NOMO-1 treated with DMSO at 0.1 percent for 48 hours (cell line): Measurements from ENCODE around the gene FARP2.
"Not testable (repeated sequence)": the region's sequence is repeated elsewhere in the genome, so short reads cannot be mapped to it uniquely, and the experiment has no call there.

Source experiments
- DNase-seq: peaks from one replicate; lab custom pipeline; 2025; ENCODE audit not compliant: unreplicated experiment; lab: John Stamatoyannopoulos, UW

FARP2 gene

GRCh38 chr2:241500016-241500415 is 143.9 kb downstream of the FARP2 start:
- DNase-seq = no peak

GRCh38 chr2:241500431-241500975 is 144.4 kb downstream of the FARP2 start:
- DNase-seq = no peak

GRCh38 chr2:241501099-241501541 is 145.0 kb downstream of the FARP2 start:
- DNase-seq = no peak

- no peak for DNase-seq
These were observed 145.5 kb downstream of the FARP2 start for GRCh38 chr2:241501551-241501950.

DNA sequence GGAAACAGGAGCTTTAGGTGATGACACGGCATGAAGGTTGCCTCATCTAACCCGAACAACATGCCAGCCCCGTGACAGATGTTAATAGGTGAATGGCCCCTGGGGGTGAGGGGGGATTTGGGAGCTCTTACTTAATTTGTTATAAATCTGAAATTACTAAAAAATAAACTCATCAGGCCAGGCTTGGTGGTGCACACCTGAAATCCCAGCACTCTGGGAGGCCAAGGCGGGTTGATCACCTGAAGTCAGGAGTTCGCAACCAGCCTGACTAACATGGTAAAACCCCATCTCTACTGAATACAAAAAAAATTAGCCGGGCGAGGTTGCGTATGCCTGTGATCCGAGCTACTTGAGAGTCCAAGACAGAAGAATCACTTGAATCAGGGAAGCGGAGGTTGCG is 146.2 kb downstream of the FARP2 start:
- DNase-seq = no peak

- no peak for DNase-seq
These were observed 147.8 kb downstream of the FARP2 start for GRCh38 chr2:241503776-241504392.

GRCh38 chr2:241505086-241505780 is 149.1 kb downstream of the FARP2 start:
- DNase-seq = no peak

- DNase-seq = no peak
These were observed 149.7 kb downstream of the FARP2 start for GRCh38 chr2:241505781-241506201.

GRCh38 chr2:241506317-241506716 is 150.2 kb downstream of the FARP2 start:
- not testable (repeated sequence) for DNase-seq

DNA sequence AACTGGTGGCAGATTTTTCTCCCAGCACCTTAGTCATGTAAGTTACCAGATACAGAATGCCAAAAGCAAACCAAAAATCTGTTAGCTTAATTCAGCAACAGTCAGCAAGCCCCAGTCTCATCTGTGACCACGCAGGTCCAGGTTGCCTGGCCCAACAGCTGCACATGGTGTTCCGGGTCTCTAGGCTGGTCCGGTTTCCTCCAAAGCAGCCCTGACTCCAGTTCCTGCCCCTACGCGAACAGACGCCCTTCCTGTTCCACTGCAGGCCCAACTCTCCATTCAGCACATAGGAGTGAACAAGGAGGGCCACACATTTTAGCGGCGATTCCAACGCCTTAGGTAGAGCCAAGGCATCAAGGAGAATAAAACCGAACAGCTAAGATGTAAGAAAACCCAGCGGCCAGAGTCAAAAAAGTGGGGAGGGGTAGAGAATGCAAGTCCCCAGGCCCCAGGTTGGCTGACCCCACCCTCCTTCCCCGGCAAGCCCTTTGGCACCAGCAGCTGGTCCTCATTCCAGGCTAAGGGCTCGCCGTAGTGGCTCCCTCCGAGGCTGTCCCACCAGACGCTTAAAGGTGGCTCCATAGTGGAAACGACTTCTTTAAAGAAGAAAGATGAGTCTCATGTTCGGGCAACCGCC is 150.8 kb downstream of the FARP2 start:
- no peak for DNase-seq

DNA sequence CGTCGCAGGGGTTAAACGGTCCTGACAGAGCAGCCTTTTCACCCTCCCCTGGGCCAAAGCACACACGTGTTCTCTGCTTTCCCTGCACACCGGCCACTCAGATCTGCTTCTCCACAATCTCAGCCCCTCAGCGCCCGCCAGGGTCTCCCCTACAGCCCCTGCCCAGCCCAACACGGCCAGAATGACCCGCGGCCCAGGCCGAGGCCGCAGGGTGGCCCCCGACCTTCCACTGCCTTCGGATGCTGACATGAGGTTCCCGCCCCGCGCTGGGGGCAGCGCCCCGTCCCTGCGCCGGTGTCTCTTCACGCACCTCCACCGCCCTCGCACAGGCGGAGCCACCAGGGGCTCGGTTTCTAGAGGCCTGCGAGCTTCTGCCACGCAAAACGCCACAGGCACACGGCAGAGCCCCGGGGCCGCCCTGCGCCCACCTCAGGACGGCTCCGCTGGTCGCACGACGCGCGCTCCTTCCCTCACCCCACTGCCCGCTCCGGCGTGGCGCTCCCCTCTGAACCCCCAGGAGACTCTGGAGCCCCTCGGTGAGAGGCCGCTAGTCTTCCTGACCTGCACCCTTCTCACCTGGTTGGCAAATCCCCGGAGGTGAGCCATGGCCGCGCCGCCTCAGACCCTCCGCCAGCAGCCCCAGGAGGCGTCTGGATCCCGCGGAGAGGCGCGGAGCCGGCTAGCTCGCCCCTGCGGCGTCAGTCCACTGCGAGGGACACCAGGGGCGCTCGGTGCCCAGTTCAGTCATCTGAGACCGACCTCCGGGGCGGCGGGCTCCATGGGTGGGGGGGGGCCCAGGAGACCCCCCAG is 151.6 kb downstream of the FARP2 start:
- no peak for DNase-seq

DNA sequence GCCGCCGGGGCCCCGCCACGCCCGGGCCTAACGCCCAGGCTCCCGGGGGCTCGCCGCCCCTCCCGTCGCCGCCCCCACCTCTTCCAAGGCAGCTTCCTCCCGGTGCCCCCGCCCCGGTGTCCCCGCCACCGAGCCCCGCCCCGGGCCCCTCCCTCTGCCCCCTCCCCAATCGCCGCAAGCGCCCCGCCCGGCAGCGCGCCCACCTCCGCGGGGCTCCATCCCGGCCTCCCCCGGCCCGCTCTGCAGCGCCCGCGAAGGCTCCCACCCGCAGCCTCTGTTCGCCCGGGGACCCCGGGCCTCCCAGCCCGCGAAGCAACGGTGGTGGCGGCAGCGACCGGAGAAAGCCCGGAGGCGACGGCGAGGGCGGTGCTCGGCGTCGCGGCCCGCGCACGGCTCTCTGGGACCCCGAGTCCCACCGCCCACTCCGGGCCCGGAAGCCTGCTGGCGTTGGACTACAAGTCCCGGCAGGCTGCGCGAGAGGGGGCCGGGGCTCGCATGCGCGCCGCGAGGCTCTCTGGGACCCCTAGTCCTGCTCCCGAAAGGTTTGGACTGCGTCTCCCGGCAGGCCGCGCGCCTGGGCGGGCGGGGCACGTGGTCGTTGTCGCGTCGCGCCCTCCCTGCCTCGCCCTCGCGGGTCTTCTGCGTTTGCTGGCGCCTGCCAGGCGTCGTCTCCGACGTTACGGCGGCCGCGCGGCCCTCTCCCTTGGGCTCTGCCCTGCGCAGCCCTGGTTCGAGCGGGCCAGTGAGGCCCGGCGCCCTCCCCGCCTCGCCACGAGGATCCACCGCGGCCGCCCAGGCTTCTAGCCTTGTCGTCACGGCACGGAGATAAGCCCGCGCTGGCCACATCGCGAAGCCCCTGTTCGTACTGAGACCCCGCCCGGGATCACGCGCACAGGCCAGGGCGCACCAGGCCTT is 152.4 kb downstream of the FARP2 start, which contains the start of gene STK25:
TSS of gene STK25 (minus strand) at position 345 of the 915 bp plus-strand sequence. CDS start 549 bp downstream, outside the sequence.
- DNase-seq = peak; percentile 97

DNA sequence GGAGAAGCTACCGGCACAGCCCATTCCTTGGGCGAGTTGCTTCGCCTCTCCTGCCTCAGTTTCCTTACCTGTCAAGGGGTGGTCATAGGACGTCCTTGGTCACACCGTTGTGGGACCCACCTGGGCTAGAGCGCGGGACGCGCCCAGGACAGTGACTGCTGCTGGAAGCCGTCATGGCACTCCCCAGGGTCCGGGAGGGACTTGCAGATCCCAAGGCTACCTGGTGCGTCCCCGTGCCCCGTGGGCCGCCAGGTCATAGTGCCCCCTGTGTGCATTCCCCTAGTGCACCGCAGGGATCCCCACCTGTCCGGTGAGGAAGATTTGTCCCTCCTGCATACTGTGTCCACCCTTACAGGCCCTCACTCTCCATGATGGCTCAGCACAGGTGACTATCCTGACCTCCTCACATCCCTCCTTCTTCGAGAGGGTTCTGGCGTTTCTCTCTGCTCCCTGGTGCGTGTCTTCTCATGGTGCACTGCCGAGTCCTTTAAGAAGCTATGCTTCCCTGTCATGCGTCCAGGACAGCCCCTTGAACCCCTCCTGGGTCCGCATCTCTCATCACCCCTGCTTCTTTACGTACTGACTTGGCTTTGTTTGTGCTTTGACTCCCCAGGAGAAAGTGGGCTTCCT is 153.2 kb downstream of the FARP2 start:
- DNase-seq = no peak

GRCh38 chr2:241511091-241511741 is 155.1 kb downstream of the FARP2 start:
- DNase-seq = no peak

DNA sequence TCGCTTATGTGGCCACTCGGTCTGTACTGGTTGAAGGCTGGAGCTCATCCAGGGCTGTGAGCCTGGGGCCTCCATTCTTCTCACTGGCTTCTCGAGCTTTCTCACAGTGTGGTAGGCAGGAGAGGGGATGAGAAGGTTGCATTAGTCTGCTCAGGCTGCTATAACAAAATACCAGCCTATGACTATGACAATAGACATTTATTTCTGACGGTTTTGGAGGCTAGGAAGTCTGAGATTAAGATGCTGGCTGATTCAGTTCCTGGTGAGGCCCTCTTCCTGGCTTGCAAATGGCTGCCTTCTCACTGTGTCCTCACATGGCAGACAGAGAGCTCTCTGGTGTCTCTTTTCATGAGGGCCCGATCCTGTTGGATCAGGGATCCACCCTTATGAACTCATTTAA is 158.5 kb downstream of the FARP2 start:
- DNase-seq = no peak

DNA sequence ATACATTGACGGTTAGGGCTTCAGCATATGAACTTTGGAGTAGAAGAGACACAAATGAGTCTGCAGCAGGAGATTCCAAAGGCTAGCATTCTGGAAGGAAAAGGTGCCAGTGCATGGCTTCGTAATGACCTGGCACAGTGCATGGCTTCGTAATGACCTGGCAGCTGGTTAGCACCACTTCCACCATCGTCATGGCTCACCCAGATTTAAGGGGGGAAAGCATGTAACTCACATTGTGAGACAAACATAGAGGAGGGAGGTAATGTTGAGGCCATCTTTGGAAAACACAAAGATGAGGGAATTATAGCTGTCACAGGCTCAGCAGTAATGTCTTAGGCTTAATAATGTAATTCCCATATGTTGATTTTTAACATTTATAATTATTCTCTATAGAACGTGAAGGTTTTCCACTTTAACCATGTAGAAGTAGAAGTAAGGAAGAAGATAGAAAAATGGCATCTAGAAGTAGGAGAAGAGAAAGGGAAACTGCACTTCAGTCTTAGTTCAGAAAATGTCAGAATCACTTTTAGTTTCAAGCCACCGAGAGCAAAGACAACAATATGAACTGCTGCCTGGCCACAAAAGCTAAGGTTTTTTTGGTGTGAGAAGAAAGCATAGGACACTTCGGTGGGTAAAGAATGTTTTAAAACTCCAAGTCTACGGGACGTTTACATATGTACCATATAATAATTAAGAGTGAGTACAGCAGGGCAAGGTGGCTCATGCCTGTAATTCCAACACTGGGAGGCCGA is 159.1 kb downstream of the FARP2 start:
- no peak for DNase-seq

DNA sequence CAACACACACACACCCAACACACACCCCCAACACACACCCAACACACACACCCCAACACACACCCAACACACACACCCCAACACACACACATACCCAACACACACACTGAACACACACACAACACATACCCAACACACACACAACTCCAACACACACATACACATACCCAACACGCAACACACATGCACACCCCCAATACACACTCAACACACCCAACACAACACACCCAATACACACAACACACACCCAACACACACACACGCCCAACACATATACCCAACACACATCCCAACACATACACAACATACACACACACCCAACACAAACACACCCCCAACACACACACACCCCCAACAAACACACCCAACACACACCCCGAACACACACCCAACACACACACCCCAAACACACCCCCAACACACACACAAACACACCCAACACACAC is 160.5 kb downstream of the FARP2 start:
- no peak for DNase-seq

DNA sequence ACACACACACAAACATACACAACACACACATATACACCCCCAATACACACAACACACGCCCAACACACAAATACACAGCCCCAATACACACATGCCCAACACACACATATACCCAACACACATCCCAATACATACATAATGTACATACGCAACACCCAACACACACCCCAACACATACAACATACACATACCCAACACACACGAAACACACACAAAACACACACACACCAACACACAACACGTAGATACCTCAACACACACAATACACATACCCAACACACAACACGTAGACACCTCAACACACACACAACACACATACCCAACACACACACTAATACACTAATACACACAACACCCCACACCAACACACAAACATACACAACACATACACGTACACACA is 161.2 kb downstream of the FARP2 start:
- DNase-seq = no peak
